ENCODE results near the gene ABCB6. TPM values are rescaled to one million over a fixed set of nuclear protein-coding genes. Genes with fewer than 3 reads are reported as not detected.

The ABCB6 gene
- polyA plus RNA-seq, 4 donors: 32.4 to 40.3 (median 36.8) TPM

DNA sequence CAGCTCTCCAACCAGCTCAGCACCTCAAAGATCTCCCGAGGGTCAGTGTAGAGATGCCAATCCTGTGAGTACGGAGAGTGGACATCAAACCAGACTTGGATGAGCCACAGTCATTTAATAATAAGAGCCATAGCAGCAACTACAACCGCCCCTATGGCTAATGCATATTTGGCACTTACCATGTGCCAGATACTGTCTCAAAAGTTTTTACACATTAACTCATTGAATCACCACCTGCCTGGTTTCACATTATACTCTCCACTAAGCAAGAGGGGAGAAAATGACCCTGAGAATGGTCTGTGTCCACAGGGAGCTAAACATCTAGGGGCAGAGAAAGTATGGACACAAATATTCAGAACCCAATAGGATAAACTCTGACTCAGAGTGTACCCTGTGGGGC is 44.6 kb downstream of the ABCB6 start:
- no peak for DNase-seq (ENCODE audit: low read depth in 4 of 4, low spot score in 3 of 4)

- no peak for DNase-seq (ENCODE audit: low read depth in 4 of 4, low spot score in 3 of 4)
These were observed 45.6 kb downstream of the ABCB6 start for GRCh38 chr2:219173176-219173575.

DNA sequence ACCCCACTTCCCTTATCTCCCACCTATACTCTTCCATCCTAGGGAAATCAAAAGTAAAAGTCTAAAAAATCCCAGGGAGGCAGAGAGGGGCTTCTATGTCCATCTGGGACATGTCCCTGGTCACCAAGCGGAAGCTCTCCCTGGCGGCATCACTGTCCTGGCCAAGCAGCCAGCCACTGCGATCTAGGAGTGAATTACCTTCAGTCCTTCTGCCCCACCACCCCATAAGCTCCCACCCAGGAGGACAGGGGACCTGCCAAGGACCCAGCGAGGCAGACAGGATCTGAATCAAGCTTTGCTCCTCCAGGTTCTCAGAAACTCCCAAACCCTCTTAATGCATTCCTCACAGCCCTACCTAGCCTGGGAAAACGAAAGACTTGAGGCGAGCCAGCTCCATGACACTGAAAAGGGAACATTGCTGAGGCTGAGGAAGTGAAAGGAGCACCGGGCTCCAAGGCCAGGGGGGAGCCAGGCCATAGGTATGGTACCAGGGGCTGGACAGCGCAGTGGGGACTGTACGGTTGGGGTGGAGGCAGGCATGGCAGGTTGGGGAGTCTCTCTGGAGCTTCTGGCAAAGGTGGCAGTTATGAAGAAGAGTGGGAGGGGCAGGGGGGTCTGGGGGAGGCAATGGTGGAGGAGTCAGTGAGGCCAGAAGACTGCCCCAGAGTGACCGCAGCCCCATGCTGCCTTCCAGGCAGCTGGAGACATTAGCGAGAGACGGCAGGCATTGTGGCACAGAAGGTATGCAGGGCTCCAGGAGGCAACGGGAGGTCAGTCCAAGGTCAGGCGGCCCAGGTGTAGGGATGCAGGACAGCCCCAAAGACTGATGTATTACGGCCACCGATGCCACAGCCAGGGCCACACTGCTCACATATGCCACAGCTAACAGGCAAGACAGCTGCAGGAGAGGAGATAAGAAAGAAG is 46.3 kb downstream of the ABCB6 start:
- no peak for DNase-seq (ENCODE audit: low read depth in 4 of 4, low spot score in 3 of 4)

GRCh38 chr2:219171231-219171651 is 47.5 kb downstream of the ABCB6 start:
- DNase-seq (ENCODE audit: low read depth in 4 of 4, low spot score in 3 of 4): peak in 3 of 4 donors; percentile 10 to 27 (median 24)

DNA sequence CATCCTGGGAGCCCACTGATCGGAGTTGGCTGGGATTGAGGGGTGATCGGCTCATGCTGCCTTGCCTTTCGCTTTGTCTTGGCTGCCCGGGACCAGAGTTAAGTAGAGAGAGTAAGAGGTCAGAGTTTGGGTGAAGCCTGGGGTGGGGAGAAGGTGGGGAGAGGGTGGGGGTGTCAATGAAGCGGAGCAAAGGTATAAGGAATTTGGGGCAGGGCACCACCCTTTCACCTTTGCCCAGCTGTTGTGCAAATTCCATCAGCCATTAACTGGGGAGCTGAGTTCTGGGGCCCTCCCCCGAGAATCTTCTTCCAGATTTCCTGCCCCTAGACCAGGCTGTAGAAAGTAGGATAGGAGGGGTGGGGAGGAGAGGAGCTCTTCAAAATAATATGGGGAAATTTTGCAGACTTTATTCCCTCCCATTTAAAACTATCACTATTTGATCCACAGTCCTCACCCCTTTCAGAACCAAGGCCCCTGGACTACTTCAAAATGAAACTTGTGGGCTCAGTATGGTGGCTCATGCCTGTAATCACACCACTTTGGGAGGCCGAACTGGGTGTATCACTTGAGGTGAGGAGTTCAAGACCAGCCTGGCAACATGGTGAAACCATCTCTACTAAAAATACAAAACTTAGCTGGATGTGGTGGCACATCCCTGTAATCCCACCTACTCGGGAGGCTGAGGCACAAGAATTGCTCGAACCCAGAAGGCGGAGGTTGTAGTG is 48.7 kb downstream of the ABCB6 start, which contains the start of gene SLC23A3:
Gene SLC23A3 (minus strand): TSS at position 100 of the 725 bp plus-strand sequence. CDS start 45 bp downstream, at position 55.
- no peak for DNase-seq (ENCODE audit: low read depth in 4 of 4, low spot score in 3 of 4)

GRCh38 chr2:219168932-219169331 is 49.8 kb downstream of the ABCB6 start:
- DNase-seq (ENCODE audit: low read depth in 4 of 4, low spot score in 3 of 4): no peak

- DNase-seq (ENCODE audit: low read depth in 4 of 4, low spot score in 3 of 4): no peak
These were observed 50.2 kb downstream of the ABCB6 start for GRCh38 chr2:219168526-219168925.

GRCh38 chr2:219167997-219168396 is 50.8 kb downstream of the ABCB6 start:
- no peak for DNase-seq (ENCODE audit: low read depth in 4 of 4, low spot score in 3 of 4)

- no peak for DNase-seq (ENCODE audit: low read depth in 4 of 4, low spot score in 3 of 4)
These were observed 53.5 kb downstream of the ABCB6 start for GRCh38 chr2:219165058-219165911.

- DNase-seq (ENCODE audit: low read depth in 4 of 4, low spot score in 3 of 4): no peak
These were observed 55.6 kb downstream of the ABCB6 start for GRCh38 chr2:219163156-219163555.

DNA sequence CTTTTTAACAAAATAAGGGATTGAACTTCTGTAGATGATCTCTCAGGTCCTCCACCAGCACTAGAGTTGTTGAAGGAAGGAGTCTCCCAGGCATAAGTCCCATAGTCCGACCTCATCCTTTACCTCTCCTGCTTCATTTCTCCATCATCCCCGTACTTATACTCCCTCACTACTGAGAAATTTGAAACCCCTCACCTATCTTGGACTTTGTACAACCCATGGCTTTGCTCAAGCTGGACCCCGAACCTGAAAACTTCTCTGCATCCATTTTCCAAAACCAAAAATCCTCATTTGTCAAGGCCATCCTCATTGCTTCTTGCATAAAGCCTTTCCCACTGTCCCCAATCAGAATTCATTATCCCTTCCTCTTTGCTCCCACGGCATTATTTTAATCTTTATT is 57.7 kb downstream of the ABCB6 start:
- DNase-seq (ENCODE audit: low read depth in 4 of 4, low spot score in 3 of 4): no peak

DNA sequence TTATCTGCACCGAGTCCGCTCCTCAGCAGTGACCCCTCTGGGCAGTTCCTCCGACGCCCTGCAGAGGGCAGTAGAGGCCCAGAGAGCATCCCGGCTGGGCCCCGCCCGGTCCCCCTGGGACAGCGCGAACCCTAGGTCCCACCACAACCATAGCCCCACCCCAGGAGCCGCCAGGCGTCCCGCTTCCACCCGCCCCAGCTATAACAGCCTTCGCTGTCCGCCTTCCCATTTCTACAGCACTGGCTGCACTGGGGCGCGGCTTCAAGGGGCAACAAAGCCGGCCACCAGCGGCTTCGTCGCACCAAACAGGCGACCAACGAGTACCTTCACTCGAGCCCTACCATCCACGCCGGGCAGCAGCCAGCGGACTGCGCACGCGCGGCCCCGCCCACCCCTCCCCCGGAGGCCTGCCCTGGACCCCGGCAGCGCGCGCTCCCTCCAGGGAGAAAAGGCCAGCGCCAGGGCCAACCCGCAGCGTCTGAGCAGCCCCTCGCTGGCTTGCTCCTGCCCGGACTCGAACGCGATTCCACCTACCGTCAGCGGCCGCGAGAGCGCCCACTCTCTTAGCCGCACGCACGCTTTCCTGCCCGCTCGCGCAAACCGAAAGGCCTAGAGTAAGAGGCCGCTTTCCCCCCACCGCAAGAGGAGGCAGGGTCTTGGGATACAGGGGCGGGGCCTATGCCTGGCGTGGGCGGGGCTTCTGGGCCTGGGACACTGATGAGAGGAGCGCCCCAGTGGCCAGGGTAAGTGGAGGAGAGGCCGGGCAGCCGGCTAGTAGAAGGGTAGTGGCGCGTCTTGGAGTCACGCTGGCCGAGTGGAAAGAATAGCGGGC is 58.4 kb downstream of the ABCB6 start, which contains the start of gene NHEJ1:
Gene NHEJ1 (minus strand): TSS at position 630 of the 832 bp plus-strand sequence. CDS start 2,453 bp downstream, outside the sequence.
- DNase-seq (ENCODE audit: low read depth in 4 of 4, low spot score in 3 of 4): peak; percentile 80 to 94 (median 85)

Other genes with a start within 250 kb of the ABCB6 start
- gene FEV, start 233.8 kb downstream of the ABCB6 start, polyA plus RNA-seq (ENCODE audit: insufficient read length in 4 of 4): under 1 TPM in 3 of 4 donors, not detected in 1; 0.08 to 0.10 (median 0.08) TPM
- gene CRYBA2, start 225.5 kb downstream of the ABCB6 start, polyA plus RNA-seq (ENCODE audit: insufficient read length in 4 of 4): not detected
- gene CFAP65, start 177.4 kb downstream of the ABCB6 start, polyA plus RNA-seq (ENCODE audit: insufficient read length in 4 of 4): under 1 TPM; 0.19 to 0.41 (median 0.25) TPM
- gene IHH, start 158.0 kb downstream of the ABCB6 start, polyA plus RNA-seq (ENCODE audit: insufficient read length in 4 of 4): 1 to 10 TPM; 1.5 to 2.5 (median 1.8) TPM
- gene NHEJ1, start 58.1 kb downstream of the ABCB6 start, polyA plus RNA-seq (ENCODE audit: insufficient read length in 4 of 4): 10 to 100 TPM; 18.8 to 21.3 (median 20.1) TPM
- gene SLC23A3, start 48.9 kb downstream of the ABCB6 start, polyA plus RNA-seq (ENCODE audit: insufficient read length in 4 of 4): 10 to 100 TPM; 14.8 to 23.3 (median 18.8) TPM
- 10 to 100 TPM; 66.2 to 75.3 (median 70.5) TPM for gene CNPPD1, start 42.0 kb downstream of the ABCB6 start, polyA plus RNA-seq (ENCODE audit: insufficient read length in 4 of 4)
- 100 to 1,000 TPM; 110 to 129 (median 121) TPM for gene RETREG2, start 40.7 kb downstream of the ABCB6 start, polyA plus RNA-seq (ENCODE audit: insufficient read length in 4 of 4)
- 10 to 100 TPM; 40.5 to 46.5 (median 43.2) TPM for gene ZFAND2B, start 12.2 kb downstream of the ABCB6 start, polyA plus RNA-seq (ENCODE audit: insufficient read length in 4 of 4)
- 10 to 100 TPM; 43.5 to 49.3 (median 45.6) TPM for gene ATG9A, start 10.7 kb upstream of the ABCB6 start, polyA plus RNA-seq (ENCODE audit: insufficient read length in 4 of 4)
- gene ANKZF1, start 10.8 kb upstream of the ABCB6 start, polyA plus RNA-seq (ENCODE audit: insufficient read length in 4 of 4): 10 to 100 TPM; 40.5 to 59.2 (median 50.4) TPM
- gene GLB1L, start 26.5 kb upstream of the ABCB6 start, polyA plus RNA-seq (ENCODE audit: insufficient read length in 4 of 4): 10 to 100 TPM; 21.3 to 28.2 (median 24.2) TPM
- 10 to 100 TPM; 36.3 to 41.8 (median 37.8) TPM for gene STK16, start 26.5 kb upstream of the ABCB6 start, polyA plus RNA-seq (ENCODE audit: insufficient read length in 4 of 4)
- under 1 TPM; 0.87 to 0.97 (median 0.92) TPM for gene TUBA4B, start 34.3 kb upstream of the ABCB6 start, polyA plus RNA-seq (ENCODE audit: insufficient read length in 4 of 4)
- gene TUBA4A, start 35.0 kb upstream of the ABCB6 start, polyA plus RNA-seq (ENCODE audit: insufficient read length in 4 of 4): 10 to 100 TPM; 34.0 to 60.1 (median 37.1) TPM
- gene DNAJB2, start 60.4 kb upstream of the ABCB6 start, polyA plus RNA-seq (ENCODE audit: insufficient read length in 4 of 4): 10 to 100 TPM; 73.3 to 89.5 (median 76.2) TPM
- gene PTPRN, start 90.4 kb upstream of the ABCB6 start, polyA plus RNA-seq (ENCODE audit: insufficient read length in 4 of 4): under 1 TPM in 2 of 4 donors, not detected in 2; 0.31 to 0.56 TPM
- not detected for gene RESP18, start 113.8 kb upstream of the ABCB6 start, polyA plus RNA-seq (ENCODE audit: insufficient read length in 4 of 4)
- gene DNPEP, start 169.0 kb upstream of the ABCB6 start, polyA plus RNA-seq (ENCODE audit: insufficient read length in 4 of 4): 10 to 100 TPM; 54.2 to 67.5 (median 58.2) TPM
- gene DES, start 199.4 kb upstream of the ABCB6 start, polyA plus RNA-seq (ENCODE audit: insufficient read length in 4 of 4): 1 to 10 TPM; 5.9 to 6.8 (median 6.6) TPM
- gene SPEG, start 215.9 kb upstream of the ABCB6 start, polyA plus RNA-seq (ENCODE audit: insufficient read length in 4 of 4): 10 to 100 TPM; 10.3 to 15.2 (median 13.3) TPM

Measured in right renal pelvis (tissue), 4 donors.